GM18867 (cell line): ENCODE data around the gene KIAA0825.
"Not testable (repeated sequence)": the region's sequence is repeated elsewhere in the genome, so short reads cannot be mapped to it uniquely, and the experiment has no call there.

Source experiments
- ATAC-seq: cut with Tn5 transposase; IDR thresholded peaks from one replicate; pipeline ENCODE4 v1.9.1; 2021; ENCODE audit warnings: mild to moderate bottlenecking, moderate library complexity; ENCODE audit not compliant: unreplicated experiment

Gene KIAA0825

GRCh38 chr5:94188725-94189124, 429.7 kb downstream of the KIAA0825 start:
- no peak for ATAC-seq

- ATAC-seq: no peak
Measured at GRCh38 chr5:94184870-94185269, 433.5 kb downstream of the KIAA0825 start.

- ATAC-seq: peak; percentile 79
Measured at GRCh38 chr5:94181895-94182294, 436.5 kb downstream of the KIAA0825 start.

GRCh38 chr5:94180761-94181160, 437.6 kb downstream of the KIAA0825 start:
- ATAC-seq: no peak

- ATAC-seq: no peak
Measured at GRCh38 chr5:94175912-94176311, 442.5 kb downstream of the KIAA0825 start.

- no peak for ATAC-seq
Measured at GRCh38 chr5:94174748-94175411, 443.5 kb downstream of the KIAA0825 start.

GRCh38 chr5:94173100-94173499, 445.3 kb downstream of the KIAA0825 start:
- no peak for ATAC-seq

GRCh38 chr5:94171070-94171469, 447.3 kb downstream of the KIAA0825 start:
- ATAC-seq: not testable (repeated sequence)

GRCh38 chr5:94170158-94170557, 448.2 kb downstream of the KIAA0825 start:
- ATAC-seq: peak; percentile 97

- no peak for ATAC-seq
Measured at GRCh38 chr5:94168151-94168550, 450.3 kb downstream of the KIAA0825 start.

- no peak for ATAC-seq
Measured at GRCh38 chr5:94161801-94162200, 456.6 kb downstream of the KIAA0825 start.

GRCh38 chr5:94159144-94159543, 459.3 kb downstream of the KIAA0825 start:
- ATAC-seq: no peak

GRCh38 chr5:94157704-94158539, 460.5 kb downstream of the KIAA0825 start:
- ATAC-seq: no peak

- no peak for ATAC-seq
Measured at GRCh38 chr5:94154672-94155071, 463.7 kb downstream of the KIAA0825 start.

GRCh38 chr5:94153736-94154450, 464.5 kb downstream of the KIAA0825 start:
- ATAC-seq: no peak

GRCh38 chr5:94143621-94144020, 474.8 kb downstream of the KIAA0825 start:
- ATAC-seq: not testable (repeated sequence)

- no peak for ATAC-seq
Measured at GRCh38 chr5:94140300-94140699, 478.1 kb downstream of the KIAA0825 start.

GRCh38 chr5:94130077-94130476, 488.3 kb downstream of the KIAA0825 start:
- ATAC-seq: no peak

GRCh38 chr5:94125107-94125506, 493.3 kb downstream of the KIAA0825 start:
- ATAC-seq: no peak

GRCh38 chr5:94116317-94116716, 502.1 kb downstream of the KIAA0825 start:
- not testable (repeated sequence) for ATAC-seq

GRCh38 chr5:94113087-94113486, 505.3 kb downstream of the KIAA0825 start:
- no peak for ATAC-seq
